Activated T-helper 2 cell treated with anti-CD3 and anti-CD28 coated beads, Interferon-gamma antibody, Interleukin-2, Interleukin-4, amounts not matched to agents 10 μg/mL and 5 μg/mL and 100 μg/mL, durations not matched to agents 14 hours and 24 hours and 36 hours (primary cell): ENCODE results near the gene RFXAP. TPM values are rescaled to one million over a fixed set of nuclear protein-coding genes. Genes with fewer than 3 reads are reported as not detected.
"Not testable (repeated sequence)": the region's sequence is repeated elsewhere in the genome, so short reads cannot be mapped to it uniquely, and the experiment has no call there.

Experiments
- DNase-seq: peaks from one replicate; pipeline ENCODE4 v3.0.0; 2021; ENCODE audit warnings: low spot score
- H3K27ac Mint-ChIP-seq: one replicate; pipeline ENCODE4 v1.8.0; 2021; ENCODE audit warnings: mixed read lengths
- H3K27me3 Mint-ChIP-seq: one replicate; pipeline ENCODE4 v1.8.0; 2021; ENCODE audit warnings: low read depth, mixed read lengths
- H3K36me3 Mint-ChIP-seq: one replicate; pipeline ENCODE4 v1.8.0; 2021; ENCODE audit warnings: low read depth, mixed read lengths
- H3K4me1 Mint-ChIP-seq: one replicate; pipeline ENCODE4 v1.8.0; 2021; ENCODE audit warnings: low read depth, mixed read lengths
- H3K4me3 Mint-ChIP-seq: one replicate; pipeline ENCODE4 v1.8.0; 2021; ENCODE audit warnings: low read depth, mild to moderate bottlenecking, moderate library complexity, mixed read lengths
- H3K9me3 Mint-ChIP-seq: one replicate; pipeline ENCODE4 v1.8.0; 2021; ENCODE audit warnings: mixed read lengths
- intact Hi-C: fragments of 100-400 bp; cut with micrococcal nuclease; formaldehyde crosslinking; loops from one replicate; pipeline ENCODE4 v1.15.1; 2023
- total RNA-seq: library from RNA; stranded (reverse); gene quantifications from 2 replicates; pipeline ENCODE4 v1.2.3, GENCODE V29; 2022

The RFXAP gene, protein sequence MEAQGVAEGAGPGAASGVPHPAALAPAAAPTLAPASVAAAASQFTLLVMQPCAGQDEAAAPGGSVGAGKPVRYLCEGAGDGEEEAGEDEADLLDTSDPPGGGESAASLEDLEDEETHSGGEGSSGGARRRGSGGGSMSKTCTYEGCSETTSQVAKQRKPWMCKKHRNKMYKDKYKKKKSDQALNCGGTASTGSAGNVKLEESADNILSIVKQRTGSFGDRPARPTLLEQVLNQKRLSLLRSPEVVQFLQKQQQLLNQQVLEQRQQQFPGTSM
- 10.6 and 13.5 TPM in 2 replicates for total RNA-seq

DNA sequence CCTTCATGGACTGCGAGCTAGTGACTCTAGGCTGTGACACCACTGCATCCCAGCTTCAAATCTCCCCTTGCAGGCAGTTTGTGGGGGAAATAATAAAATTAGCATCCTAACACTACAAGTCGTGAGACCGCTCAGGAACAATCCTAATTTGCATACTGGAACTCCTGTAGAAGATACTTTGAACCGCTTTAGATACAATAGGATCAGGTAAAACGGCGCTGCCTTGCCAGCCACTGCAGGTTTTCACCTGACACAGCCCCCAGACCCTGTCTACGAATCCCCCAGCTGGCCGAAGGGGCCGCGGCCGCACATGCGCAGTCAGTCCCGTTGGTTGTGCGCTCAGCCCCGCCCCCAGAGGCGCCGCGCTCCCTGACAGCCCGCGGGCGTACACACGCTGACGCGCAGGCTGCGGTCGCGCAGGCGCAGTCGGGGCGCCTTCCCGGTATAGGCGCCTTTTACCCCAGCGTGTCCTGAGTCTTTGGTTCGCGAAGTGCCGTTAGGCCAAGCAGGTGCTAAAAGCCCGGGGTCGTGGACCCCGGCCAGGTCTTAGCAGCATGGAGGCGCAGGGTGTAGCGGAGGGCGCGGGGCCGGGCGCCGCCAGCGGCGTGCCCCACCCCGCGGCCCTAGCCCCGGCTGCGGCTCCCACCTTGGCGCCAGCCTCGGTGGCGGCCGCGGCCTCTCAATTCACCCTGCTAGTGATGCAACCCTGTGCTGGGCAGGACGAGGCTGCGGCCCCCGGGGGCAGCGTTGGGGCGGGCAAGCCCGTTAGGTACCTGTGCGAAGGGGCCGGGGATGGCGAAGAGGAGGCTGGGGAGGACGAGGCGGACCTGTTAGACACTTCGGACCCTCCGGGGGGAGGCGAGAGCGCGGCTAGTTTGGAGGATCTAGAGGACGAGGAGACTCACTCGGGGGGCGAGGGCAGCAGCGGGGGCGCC, at the start of gene RFXAP:
TSS of gene RFXAP (plus strand) at position 419 of the 935 bp plus-strand sequence. CDS start at position 555, 136 bp downstream.
- Mint-ChIP-seq H3K4me3 (peak within 1 kb of the TSS; percentile 90), H3K27me3 (peaks cover 18% of the 10 kb centered on the region), H3K36me3 (peaks cover 18% of the 10 kb centered on the region), H3K27ac (peak within 1 kb of the TSS; percentile 89), H3K4me1 (peaks cover 43% of the 10 kb centered on the region), H3K9me3 (no peaks in the 10 kb centered on the region)
- DNase-seq: peak; percentile 88
- intact Hi-C loops: loop anchor here (1.0 to 2.0 kb wide), 5 partner anchors 181 to 1530 kb away; partner anchors contain the start of genes EXOSC8, SPART, SUPT20H and UFM1

DNA sequence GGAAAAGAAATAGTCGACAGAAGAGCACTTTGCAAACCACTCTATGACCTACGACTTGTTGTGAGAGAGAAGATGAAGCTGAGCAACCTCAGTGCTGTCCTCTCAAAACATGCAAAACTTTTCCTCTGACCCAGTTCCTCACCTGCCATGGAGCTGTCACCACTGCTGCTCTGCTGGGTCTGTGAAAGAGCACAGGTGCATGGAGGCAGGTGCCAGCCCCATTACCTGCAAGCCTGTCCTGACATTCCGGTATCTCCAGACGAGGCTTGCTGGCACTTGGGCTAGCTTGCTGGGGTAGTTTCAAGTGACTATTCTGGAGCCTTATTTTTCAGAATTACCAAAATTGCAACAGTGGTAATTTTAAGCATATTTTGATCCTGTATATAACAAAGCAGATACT, 49.5 kb upstream of the RFXAP start:
- intact Hi-C loops: no loop called here
- DNase-seq: no peak
- Mint-ChIP-seq H3K27ac (no peak overlapping the region), H3K4me1 (no peaks in the 10 kb centered on the region), H3K27me3 (peaks cover 3% of the 10 kb centered on the region), H3K4me3 (no peak overlapping the region), H3K9me3 (peaks cover 13% of the 10 kb centered on the region), H3K36me3 (no peaks in the 10 kb centered on the region)

DNA sequence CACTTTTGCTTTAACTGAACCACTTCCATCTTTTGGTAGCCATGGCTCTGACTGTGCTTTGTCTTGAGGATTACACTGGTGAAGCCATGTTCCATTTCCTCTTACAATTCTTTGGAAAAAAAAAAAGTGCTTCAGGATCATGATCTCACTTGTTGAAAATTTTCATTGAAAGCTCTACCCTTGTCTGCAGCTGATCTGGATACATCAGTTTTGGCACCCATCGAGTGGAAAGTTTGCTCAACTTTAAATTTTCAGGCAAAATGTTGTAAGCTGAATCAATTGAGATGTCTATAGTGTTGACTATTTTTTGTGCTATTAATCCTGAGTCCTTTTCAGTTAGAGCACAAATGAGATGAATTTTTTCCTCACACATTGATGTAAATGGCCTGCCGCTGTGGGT, 48.3 kb upstream of the RFXAP start:
- no peak overlapping the region for H3K4me3 Mint-ChIP-seq
- peaks cover 13% of the 10 kb centered on the region for H3K9me3 Mint-ChIP-seq
- no peaks in the 10 kb centered on the region for H3K36me3 Mint-ChIP-seq
- no peaks in the 10 kb centered on the region for H3K4me1 Mint-ChIP-seq
- H3K27ac Mint-ChIP-seq: no peak overlapping the region
- intact Hi-C loops: no loop called here
- H3K27me3 Mint-ChIP-seq: peaks cover 3% of the 10 kb centered on the region
- no peak for DNase-seq

DNA sequence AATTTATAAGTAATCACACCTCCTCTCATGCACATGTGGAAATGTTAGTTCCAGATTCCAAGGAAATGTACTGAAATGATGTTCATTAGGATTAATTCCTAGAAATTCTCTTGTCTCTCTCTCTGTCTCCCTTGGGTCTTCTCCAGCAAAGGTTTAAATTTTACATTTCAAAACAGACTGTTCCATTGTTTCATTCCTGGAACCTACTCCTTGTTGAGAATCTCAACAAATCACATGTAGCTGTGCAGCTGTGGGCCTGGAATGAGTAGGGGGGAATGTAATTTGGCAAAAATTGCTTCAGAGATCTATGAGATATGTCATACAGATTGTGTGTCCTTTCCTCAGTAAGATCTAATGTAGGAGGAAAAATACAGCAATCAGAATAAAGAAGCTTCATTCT, 46.2 kb upstream of the RFXAP start:
- no peaks in the 10 kb centered on the region for H3K4me1 Mint-ChIP-seq

DNA sequence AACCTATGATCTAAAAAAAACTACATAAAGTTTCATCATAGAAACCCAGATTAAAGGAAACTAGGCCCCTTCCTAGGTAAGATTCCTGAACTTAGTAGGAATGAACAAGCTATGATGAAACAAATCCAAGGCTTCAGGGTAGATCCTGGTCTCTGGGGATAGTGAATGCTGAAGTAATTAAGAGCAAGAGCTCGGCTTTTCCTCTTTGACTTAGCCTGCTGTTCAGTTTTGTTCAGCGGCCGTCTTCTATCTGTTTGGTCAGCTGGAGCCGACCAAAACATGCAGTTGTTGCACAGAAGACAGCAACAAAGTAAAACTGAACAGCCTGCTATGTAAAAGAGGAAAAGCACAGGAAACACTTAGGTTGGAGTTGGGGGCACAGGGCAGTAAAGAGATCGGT, 44.1 kb upstream of the RFXAP start:
- no peak overlapping the region for H3K27ac Mint-ChIP-seq
- DNase-seq: no peak
- H3K36me3 Mint-ChIP-seq: no peaks in the 10 kb centered on the region
- peaks cover 3% of the 10 kb centered on the region for H3K27me3 Mint-ChIP-seq
- no peaks in the 10 kb centered on the region for H3K9me3 Mint-ChIP-seq
- H3K4me3 Mint-ChIP-seq: no peak overlapping the region
- H3K4me1 Mint-ChIP-seq: no peaks in the 10 kb centered on the region
- intact Hi-C loops: no loop called here

More for the DNA sequence above, 46.2 kb upstream of the RFXAP start:
- Mint-ChIP-seq H3K27me3 (peaks cover 3% of the 10 kb centered on the region), H3K4me3 (no peak overlapping the region), H3K36me3 (no peaks in the 10 kb centered on the region), H3K9me3 (no peaks in the 10 kb centered on the region), H3K27ac (no peak overlapping the region)
- intact Hi-C loops: no loop called here
- no peak for DNase-seq

DNA sequence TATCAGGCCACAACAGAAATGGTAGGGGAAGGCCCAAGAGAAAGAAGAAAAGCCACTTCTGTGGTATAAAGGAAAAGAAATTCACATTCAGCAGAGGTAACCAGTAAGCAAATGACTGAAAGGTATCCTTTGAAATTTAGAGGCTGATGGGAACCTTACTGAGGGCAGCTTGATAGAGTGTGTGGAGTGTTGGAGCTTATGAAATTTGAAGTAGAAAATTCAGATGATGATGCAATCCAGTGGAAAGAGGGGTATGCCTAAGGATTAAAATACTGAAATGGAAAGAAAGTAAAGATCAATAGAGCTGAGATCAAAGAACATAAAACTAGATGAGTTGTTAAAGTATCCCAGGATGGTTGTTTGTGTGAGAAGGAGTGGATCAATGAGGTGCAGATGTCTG, 42.8 kb upstream of the RFXAP start:
- Mint-ChIP-seq H3K36me3 (no peaks in the 10 kb centered on the region), H3K9me3 (no peaks in the 10 kb centered on the region), H3K4me3 (no peak overlapping the region), H3K27ac (no peak overlapping the region), H3K27me3 (peaks cover 3% of the 10 kb centered on the region), H3K4me1 (no peaks in the 10 kb centered on the region)
- intact Hi-C loops: no loop called here
- no peak for DNase-seq

DNA sequence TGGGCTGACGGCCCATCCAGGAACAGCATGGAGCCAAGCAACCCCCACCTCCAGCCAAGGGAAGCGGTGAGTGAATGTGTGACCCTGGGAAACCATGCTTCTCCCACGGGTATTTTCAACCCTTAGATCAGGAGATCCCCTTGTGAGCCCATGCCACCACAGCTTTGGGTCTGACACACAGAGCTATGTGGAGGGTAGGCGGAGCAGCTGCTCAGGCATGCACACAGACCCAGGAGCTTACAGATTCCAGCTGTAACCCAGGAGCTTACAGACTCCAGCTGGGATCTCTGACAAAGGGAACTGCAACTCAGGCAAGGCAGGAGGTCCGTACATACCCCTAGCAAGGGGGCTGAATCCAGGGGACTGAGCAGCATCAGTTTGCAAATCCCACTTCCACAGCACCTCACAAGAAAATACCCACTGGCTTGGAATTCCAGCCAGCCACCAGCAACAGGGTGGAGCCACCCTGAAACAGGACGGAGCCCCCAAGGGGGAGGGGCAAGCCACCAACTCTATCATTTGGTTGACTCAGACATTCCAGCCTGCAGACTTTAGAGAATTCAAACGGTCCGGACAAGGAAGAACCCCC, 40.8 kb upstream of the RFXAP start:
- intact Hi-C loops: no loop called here
- Mint-ChIP-seq H3K4me3 (no peak overlapping the region), H3K36me3 (no peaks in the 10 kb centered on the region), H3K27ac (no peak overlapping the region), H3K4me1 (no peaks in the 10 kb centered on the region), H3K9me3 (no peaks in the 10 kb centered on the region), H3K27me3 (no peaks in the 10 kb centered on the region)
- no peak for DNase-seq

DNA sequence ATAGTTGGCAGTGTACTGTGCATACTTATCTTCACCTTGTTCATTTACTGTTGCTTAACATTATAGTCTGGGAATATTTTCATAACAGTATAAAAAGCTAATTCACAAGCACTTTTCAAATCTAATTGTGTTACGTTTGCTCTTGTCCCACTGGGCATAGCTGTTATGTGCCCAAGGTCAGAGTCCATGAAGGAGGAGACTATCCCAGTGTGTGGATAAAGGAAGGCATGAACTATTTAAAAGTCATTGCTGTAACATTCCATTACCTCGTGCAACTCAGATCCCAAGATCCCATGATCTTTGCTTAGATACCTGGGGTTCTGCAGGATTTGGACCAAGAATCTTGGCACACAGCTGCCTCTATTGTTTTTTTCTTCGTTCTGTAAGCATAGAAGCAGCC, 35.1 kb upstream of the RFXAP start:
- Mint-ChIP-seq H3K4me3 (no peak overlapping the region), H3K27me3 (peaks cover 2% of the 10 kb centered on the region), H3K36me3 (no peaks in the 10 kb centered on the region), H3K27ac (no peak overlapping the region), H3K4me1 (no peaks in the 10 kb centered on the region), H3K9me3 (no peaks in the 10 kb centered on the region)
- DNase-seq: no peak
- intact Hi-C loops: no loop called here

DNA sequence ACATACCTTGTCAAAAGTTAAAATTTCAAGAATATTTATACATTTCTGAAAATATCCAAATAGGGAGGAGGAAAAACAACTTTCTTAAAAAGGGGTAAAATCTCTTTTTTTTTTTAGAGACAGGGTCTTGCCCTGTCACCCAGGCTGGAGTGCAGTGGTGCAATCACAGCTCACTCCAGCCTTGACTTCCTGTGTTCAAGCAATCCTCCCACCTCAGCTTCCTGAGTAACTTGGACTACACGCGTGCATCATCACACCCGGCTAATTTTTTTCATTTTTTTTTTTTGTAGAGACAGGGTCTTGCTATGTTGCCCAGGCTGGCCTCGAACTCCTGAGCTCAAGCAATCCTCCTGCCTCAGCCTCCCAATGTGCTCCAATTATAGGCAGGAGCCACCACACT, 32.8 kb upstream of the RFXAP start:
- DNase-seq, intact Hi-C loops, H3K36me3 Mint-ChIP-seq, H3K4me1 Mint-ChIP-seq, H3K4me3 Mint-ChIP-seq, H3K9me3 Mint-ChIP-seq, H3K27me3 Mint-ChIP-seq, H3K27ac Mint-ChIP-seq: not testable (repeated sequence)

DNA sequence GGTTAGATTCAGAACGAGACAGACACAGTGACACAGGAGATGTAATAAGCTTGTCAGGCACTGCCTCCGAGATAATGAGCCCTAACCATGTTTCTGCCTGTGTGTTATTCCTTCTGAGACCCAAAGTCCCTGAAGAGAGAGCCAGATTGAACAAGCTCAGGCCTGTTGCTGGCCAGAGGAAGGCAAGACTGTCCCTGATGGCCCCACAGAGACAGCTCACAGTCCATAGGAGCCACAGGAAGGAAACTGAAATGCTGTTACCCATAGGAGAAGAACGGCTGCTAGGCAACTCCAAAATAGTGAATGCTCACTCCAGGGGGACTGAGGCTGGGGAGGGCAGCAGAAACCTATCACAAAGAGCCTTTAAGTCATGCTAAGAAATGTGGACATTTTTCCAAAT, 31.8 kb upstream of the RFXAP start:
- H3K27ac Mint-ChIP-seq: no peak overlapping the region
- no peaks in the 10 kb centered on the region for H3K4me1 Mint-ChIP-seq
- H3K9me3 Mint-ChIP-seq: no peaks in the 10 kb centered on the region
- H3K36me3 Mint-ChIP-seq: no peaks in the 10 kb centered on the region
- no peak overlapping the region for H3K4me3 Mint-ChIP-seq
- no peak for DNase-seq
- intact Hi-C loops: no loop called here
- H3K27me3 Mint-ChIP-seq: peaks cover 2% of the 10 kb centered on the region

DNA sequence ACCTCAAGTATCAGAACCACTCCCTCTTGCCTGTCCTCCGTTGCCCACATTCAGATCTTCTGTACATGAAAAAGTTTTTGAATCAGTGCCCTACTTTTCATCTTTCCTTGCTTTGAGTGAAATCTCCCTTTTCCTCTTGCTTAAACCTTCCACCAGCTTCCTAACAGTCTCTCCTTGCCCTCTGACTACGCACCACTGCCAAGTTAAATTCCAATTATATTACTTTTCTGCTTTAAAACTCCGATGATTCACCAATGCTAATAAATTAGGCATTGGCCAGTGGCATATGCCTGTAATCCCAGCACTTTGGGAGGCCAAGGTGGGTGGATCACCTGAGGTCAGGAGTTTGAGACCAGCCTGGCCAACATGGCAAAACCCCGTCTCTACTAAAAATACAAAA, 30.7 kb upstream of the RFXAP start:
- no peaks in the 10 kb centered on the region for H3K9me3 Mint-ChIP-seq
- H3K36me3 Mint-ChIP-seq: no peaks in the 10 kb centered on the region
- H3K4me3 Mint-ChIP-seq: no peak overlapping the region
- no peak overlapping the region for H3K27ac Mint-ChIP-seq
- peaks cover 2% of the 10 kb centered on the region for H3K27me3 Mint-ChIP-seq
- intact Hi-C loops: no loop called here
- no peak for DNase-seq
- no peaks in the 10 kb centered on the region for H3K4me1 Mint-ChIP-seq

DNA sequence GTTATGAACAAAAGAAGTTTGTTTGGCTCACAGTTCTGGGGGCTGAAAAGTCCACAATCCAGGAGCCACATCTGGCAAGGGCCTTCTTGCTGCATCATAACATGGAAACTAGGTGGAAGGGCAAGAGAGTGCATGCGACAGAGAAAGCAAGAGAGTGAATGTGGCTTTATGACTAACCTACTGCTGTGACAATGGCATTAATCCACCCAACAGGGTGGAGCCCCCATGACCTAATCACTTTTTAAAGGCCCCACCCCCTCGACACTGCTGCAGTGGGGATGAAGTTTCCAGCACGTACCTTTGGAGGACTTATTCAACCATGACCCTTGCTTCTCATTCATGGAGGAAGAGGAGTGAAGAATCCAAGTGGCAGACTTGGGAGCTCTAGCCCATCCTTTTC, 30.0 kb upstream of the RFXAP start:
- DNase-seq: no peak
- H3K4me3 Mint-ChIP-seq: no peak overlapping the region
- no peak overlapping the region for H3K27ac Mint-ChIP-seq
- H3K36me3 Mint-ChIP-seq: no peaks in the 10 kb centered on the region
- no peaks in the 10 kb centered on the region for H3K4me1 Mint-ChIP-seq
- no peaks in the 10 kb centered on the region for H3K27me3 Mint-ChIP-seq
- intact Hi-C loops: no loop called here
- no peaks in the 10 kb centered on the region for H3K9me3 Mint-ChIP-seq

DNA sequence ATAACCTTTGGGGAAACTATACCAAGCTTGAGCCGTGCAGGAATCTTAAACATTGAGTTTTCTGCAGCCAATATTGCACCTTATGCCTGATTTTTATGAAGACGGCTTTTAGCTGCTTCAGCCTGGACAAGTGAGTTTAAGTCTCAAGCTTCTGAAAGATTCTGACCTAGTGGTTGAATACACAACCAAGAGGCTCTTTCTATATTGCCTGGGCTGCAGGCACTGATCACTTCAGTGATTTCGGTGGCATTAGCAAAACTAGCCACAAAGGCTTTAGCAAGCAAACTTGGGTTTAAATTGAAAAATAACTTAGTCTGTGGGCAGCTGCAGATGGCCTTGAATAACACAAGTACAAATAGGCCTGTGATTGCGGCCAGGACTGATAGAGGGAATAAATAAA, 29.3 kb upstream of the RFXAP start:
- no peak for DNase-seq
- Mint-ChIP-seq H3K27me3 (no peaks in the 10 kb centered on the region), H3K27ac (no peak overlapping the region), H3K4me3 (no peak overlapping the region), H3K36me3 (no peaks in the 10 kb centered on the region), H3K4me1 (no peaks in the 10 kb centered on the region), H3K9me3 (no peaks in the 10 kb centered on the region)
- intact Hi-C loops: no loop called here
